ENCODE measurements around the gene CDK14. TPM values are rescaled to one million over a fixed set of nuclear protein-coding genes. Genes with fewer than 3 reads are reported as not detected.
A peak's percentile ranks its signal among the peaks of the same experiment; 100 is the strongest.
"Not testable (repeated sequence)": the region's sequence is repeated elsewhere in the genome, so short reads cannot be mapped to it uniquely, and the experiment has no call there.

Gene CDK14
- total RNA-seq, 2 donors from 2014 or later: 8.7 to 13.4 TPM

DNA sequence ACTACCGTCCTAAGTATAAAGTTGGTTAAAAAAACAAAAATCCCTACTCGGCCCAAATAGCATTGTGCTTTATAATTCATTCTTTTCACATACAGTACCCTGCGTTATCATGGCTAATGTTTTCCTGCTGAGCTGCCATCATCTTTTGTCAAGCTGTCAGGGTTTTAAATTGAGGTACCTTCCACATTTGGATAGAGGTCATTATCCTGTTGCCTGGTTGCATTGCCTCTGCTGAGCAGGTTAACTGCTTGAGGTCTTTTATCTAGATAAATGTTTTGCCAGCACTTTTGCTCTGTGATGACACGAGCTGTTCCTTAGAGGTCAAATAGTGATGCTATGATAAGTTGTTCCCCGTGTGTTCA is 573.7 kb downstream of the CDK14 start:
- H3K27ac Mint-ChIP-seq: no peak overlapping the region
- peaks cover 12% of the 10 kb centered on the region for H3K9me3 Mint-ChIP-seq
- H3K27me3 ChIP-seq (ENCODE audit: control insufficient read depth, insufficient read depth, low read length, poor library complexity, severe bottlenecking): no peaks in the 10 kb centered on the region
- no peak for TF ChIP-seq CTCF (conservative IDR thresholded peaks at IDR 0.05)
- peaks cover 12% of the 10 kb centered on the region for H3K4me1 Mint-ChIP-seq
- H3K4me1 ChIP-seq (ENCODE audit: control insufficient read depth, insufficient read depth, low read length): peaks cover 4% of the 10 kb centered on the region
- no peak overlapping the region for H3K27ac ChIP-seq (ENCODE audit: low read depth, low read length)
- peak; percentile 52 for DNase-seq
- no peaks in the 10 kb centered on the region for H3K36me3 ChIP-seq (ENCODE audit: control insufficient read depth, insufficient read depth, low read length)
- H3K9me3 ChIP-seq (ENCODE audit: control insufficient read depth, low read length): no peaks in the 10 kb centered on the region
- peaks cover 1% of the 10 kb centered on the region for H3K27me3 Mint-ChIP-seq (ENCODE audit: insufficient read depth)
- H3K36me3 Mint-ChIP-seq (ENCODE audit: low read depth): no peaks in the 10 kb centered on the region
- no peak overlapping the region for H3K4me3 Mint-ChIP-seq
- H3K9ac ChIP-seq (ENCODE audit: extremely low read depth, low read length, poor library complexity, severe bottlenecking): no peak overlapping the region
- H3K4me3 ChIP-seq (ENCODE audit: low read length): no peak overlapping the region
- 0 to 33% methylated on average over 2 to 5 of the region's 5 CpGs for WGBS, 2 experiments (ENCODE audit: insufficient coverage in 1 of 2, insufficient read length in 1 of 2)

DNA sequence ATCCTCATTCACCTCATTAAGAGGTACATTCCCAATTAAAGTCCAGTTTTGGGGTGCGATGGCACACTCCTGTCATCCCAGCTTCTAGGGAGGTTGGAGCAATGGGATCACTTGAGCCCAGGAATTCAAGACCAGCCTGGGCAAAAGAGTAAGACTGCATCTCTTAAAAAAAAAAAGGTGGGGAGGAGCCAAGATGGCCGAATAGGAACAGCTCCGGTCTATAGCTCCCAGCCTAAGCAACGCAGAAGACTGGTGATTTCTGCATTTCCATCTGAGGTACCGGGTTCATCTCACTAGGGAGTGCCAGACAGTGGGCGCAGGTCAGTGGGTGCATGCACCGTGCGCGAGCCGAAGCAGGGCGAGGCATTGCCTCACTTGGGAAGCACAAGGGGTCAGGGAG is 577.1 kb downstream of the CDK14 start:
- not testable (repeated sequence) for H3K4me1 ChIP-seq (ENCODE audit: control insufficient read depth, insufficient read depth, low read length); H3K4me3 ChIP-seq (ENCODE audit: low read length); H3K4me3 Mint-ChIP-seq; H3K36me3 Mint-ChIP-seq (ENCODE audit: low read depth); H3K27me3 Mint-ChIP-seq (ENCODE audit: insufficient read depth); H3K27ac Mint-ChIP-seq; H3K36me3 ChIP-seq (ENCODE audit: control insufficient read depth, insufficient read depth, low read length); H3K27ac ChIP-seq (ENCODE audit: low read depth, low read length); H3K9me3 ChIP-seq (ENCODE audit: control insufficient read depth, low read length); H3K27me3 ChIP-seq (ENCODE audit: control insufficient read depth, insufficient read depth, low read length, poor library complexity, severe bottlenecking); H3K9ac ChIP-seq (ENCODE audit: extremely low read depth, low read length, poor library complexity, severe bottlenecking); DNase-seq
- H3K9me3 Mint-ChIP-seq: peaks cover 12% of the 10 kb centered on the region
- peaks cover 12% of the 10 kb centered on the region for H3K4me1 Mint-ChIP-seq
- 80 to 96% methylated on average over 4 to 6 of the region's 11 CpGs for WGBS, 2 experiments (ENCODE audit: insufficient coverage in 1 of 2, insufficient read length in 1 of 2)

DNA sequence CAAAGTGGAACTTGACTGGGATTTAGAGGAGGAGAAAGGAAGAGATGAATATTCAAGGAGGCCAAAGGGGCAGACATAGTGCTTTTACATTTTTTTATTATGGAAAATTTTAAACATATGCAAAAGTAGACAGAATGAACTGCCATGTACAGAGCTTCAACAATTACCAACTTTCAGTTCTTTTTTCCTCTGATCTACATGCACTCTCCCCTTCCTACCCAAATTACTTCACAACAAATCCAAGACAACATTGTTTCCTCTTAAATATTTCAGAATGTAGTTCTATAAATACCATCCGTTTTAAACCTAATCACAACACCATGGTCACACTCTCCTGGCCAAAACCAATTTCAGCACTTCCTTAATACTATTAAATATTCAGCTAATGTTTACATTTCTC is 584.6 kb downstream of the CDK14 start:
- H3K9ac ChIP-seq (ENCODE audit: extremely low read depth, low read length, poor library complexity, severe bottlenecking): no peak overlapping the region
- peaks cover 7% of the 10 kb centered on the region for H3K9me3 Mint-ChIP-seq
- H3K27me3 Mint-ChIP-seq (ENCODE audit: insufficient read depth): no peaks in the 10 kb centered on the region
- no peak overlapping the region for H3K27ac Mint-ChIP-seq
- WGBS, 2 experiments (ENCODE audit: insufficient coverage in 1 of 2, insufficient read length in 1 of 2): 92 to 100% methylated on average over 1 of the region's 1 CpG
- H3K4me1 Mint-ChIP-seq: no peaks in the 10 kb centered on the region
- no peaks in the 10 kb centered on the region for H3K36me3 Mint-ChIP-seq (ENCODE audit: low read depth)
- no peaks in the 10 kb centered on the region for H3K27me3 ChIP-seq (ENCODE audit: control insufficient read depth, insufficient read depth, low read length, poor library complexity, severe bottlenecking)
- H3K4me1 ChIP-seq (ENCODE audit: control insufficient read depth, insufficient read depth, low read length): no peaks in the 10 kb centered on the region
- no peak for TF ChIP-seq CTCF (conservative IDR thresholded peaks at IDR 0.05)
- H3K27ac ChIP-seq (ENCODE audit: low read depth, low read length): no peak overlapping the region
- DNase-seq: no peak
- no peaks in the 10 kb centered on the region for H3K9me3 ChIP-seq (ENCODE audit: control insufficient read depth, low read length)
- no peaks in the 10 kb centered on the region for H3K36me3 ChIP-seq (ENCODE audit: control insufficient read depth, insufficient read depth, low read length)
- H3K4me3 Mint-ChIP-seq: no peak overlapping the region
- no peak overlapping the region for H3K4me3 ChIP-seq (ENCODE audit: low read length)

DNA sequence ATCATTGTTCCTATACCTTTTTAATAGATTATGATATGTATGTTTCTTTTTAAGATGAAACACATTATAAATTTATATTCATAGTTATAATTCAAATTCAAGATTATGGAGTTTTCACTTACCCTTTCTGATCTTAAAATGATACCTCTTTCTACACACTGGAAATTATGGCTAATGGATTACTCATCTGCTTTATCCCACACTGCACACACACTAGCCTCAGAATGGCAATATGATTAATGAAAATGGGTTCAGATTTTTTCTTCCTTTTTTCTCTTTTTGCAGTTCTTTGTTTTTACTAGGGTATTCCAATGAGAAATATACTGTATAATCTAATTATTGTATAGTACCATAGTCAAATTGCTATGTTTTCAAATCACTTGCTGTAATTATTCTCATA is 585.8 kb downstream of the CDK14 start:
- Histone ChIP-seq H3K27ac (ENCODE audit: low read depth, low read length) (no peak overlapping the region), H3K4me1 (ENCODE audit: control insufficient read depth, insufficient read depth, low read length) (no peaks in the 10 kb centered on the region), H3K4me3 (ENCODE audit: low read length) (no peak overlapping the region), H3K9ac (ENCODE audit: extremely low read depth, low read length, poor library complexity, severe bottlenecking) (no peak overlapping the region), H3K27me3 (ENCODE audit: control insufficient read depth, insufficient read depth, low read length, poor library complexity, severe bottlenecking) (no peaks in the 10 kb centered on the region), H3K36me3 (ENCODE audit: control insufficient read depth, insufficient read depth, low read length) (no peaks in the 10 kb centered on the region), H3K9me3 (ENCODE audit: control insufficient read depth, low read length) (no peaks in the 10 kb centered on the region)
- Mint-ChIP-seq H3K9me3 (peaks cover 7% of the 10 kb centered on the region), H3K27me3 (ENCODE audit: insufficient read depth) (no peaks in the 10 kb centered on the region), H3K4me1 (no peaks in the 10 kb centered on the region), H3K36me3 (ENCODE audit: low read depth) (no peaks in the 10 kb centered on the region), H3K27ac (no peak overlapping the region), H3K4me3 (no peak overlapping the region)
- no peak for TF ChIP-seq CTCF (conservative IDR thresholded peaks at IDR 0.05)
- no peak for DNase-seq
